Kidney glomerular epithelial cell (primary cell): ENCODE measurements around the gene CRX.
"Not testable (repeated sequence)": the region's sequence is repeated elsewhere in the genome, so short reads cannot be mapped to it uniquely, and the experiment has no call there.

Source experiments
- DNase-seq: peaks from one replicate; lab custom pipeline; 2025; lab: John Stamatoyannopoulos, UW

CRX gene

DNA sequence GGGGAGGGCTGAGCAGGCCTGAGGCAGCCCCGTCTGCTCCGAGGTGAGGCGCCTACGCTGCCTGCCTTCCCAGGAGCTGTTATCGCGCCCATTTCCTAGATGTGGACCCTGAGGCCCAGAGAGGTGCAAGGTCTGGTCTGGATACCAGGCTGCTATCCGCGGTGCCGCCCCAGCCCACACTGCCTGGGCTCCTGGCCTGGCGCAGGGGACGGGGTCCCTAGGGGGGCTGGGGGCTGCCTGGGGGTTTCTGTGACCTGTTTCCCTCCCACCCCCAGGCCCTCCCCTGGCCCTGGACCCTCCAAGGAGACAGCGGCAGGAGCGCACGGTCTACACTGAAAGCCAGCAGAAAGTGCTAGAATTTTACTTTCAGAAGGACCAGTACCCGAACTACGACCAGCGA lies 38.1 kb downstream of the CRX start:
- DNase-seq: not testable (repeated sequence)

DNA sequence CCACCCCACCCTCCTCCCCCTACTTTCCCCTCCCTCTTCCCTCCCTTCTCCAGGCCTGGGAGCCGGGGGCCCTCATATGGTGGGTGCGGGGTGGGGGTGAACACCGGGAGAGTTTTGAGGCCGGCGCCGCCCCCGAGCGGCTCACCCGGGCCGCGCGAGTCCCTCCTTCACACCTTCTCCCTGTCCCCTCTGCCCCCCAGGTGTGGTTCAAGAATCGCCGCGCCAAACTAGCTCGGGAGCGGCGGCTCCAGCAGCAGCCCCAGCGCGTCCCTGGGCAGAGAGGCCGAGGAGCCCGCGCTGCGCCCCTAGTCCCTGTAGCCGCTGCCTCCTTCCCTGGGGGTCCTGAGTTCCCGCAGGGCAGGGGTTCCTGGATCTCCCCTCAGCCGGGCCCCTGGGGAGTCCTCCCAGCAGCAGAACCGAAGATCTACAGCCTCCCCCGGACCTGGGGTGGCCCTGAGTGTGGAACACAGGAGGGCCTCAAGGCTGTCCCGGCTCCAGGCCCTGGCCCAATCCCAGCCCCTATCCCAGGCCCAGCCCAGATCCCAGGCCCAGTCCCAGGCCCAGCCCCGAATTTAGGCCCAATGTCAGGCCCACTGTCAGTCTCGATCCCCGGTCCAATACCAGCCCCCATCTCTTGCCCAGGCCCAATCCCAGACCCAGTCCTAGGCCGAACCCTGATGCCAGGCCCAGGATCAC lies 39.0 kb downstream of the CRX start:
- no peak for DNase-seq

DNA sequence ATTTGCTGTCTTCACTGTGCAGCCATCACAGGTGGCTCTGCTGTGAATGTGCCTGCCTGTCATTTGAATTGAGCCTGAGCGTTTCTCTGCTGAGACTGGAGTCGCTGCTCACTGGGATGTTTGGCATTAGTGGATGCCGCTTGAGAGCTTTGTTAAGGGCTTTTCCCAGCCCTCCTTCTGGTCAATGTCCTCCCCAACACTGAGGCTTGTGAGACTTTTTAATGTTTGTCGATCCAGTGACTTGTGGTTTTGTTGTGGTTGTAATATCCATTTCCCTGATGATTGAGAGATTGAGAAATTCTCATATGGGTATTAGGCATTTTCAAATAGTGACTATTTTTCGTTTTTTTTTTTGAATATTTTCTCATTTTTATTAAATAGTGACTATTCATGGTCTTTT lies 39.9 kb downstream of the CRX start:
- no peak for DNase-seq

DNA sequence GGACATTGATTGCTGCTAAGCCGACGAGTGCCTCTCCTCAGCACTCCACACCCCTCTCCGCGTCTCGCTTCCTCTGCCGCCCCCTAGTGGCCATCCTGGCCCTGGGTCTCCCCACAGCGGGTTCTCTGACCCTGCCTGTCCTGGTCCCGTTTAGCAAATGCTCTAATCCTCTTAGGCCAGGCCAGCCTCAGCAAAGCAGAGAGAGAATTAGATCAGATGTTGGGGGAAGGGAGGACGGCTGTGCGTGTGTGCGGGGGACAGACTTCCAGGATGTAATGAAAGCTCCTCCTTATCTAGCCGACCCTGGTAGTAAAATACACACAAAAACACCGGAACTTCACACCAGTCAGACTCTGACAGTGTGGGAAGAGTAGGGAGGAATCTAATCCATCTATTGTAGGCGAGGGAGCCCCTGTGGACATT lies 41.8 kb downstream of the CRX start:
- DNase-seq: peak; percentile 55

DNA sequence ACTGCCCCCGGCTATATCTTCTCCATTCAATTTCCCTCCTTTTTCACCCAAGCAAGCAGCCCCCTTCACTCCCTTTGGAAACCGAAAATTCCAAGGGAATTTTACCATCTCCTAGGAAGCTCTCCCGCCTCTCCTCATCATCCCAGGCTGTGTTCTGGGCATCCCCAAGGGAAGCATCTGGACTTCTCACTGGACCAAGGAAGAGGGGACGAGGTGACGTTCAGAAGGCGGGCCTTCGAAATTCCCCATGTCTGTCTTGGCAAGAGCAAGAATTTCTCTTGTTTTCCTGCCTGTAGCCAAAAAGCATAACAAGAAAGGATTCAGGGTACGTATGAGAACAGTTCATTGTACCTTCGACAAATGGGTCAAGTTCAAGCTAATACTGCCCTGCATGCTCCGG lies 43.4 kb downstream of the CRX start:
- no peak for DNase-seq

DNA sequence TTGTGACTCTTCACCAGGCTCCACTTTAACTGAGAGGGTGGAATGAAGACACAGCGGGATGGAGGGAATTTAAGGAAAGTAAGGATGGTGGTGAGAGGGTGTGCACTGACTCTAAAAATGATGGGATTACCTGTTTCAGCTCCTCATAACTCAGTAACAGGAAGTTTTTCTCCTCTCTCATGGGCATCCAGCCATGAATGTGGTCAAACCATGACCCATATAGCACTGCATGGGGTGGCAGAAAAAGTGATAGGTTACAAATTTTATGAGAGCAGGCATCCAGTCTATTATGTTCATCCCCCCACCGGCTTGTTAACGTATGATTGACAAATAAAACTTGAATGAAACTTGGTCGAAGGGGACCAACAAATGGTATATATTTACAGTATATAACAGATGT lies 57.2 kb downstream of the CRX start:
- no peak for DNase-seq

DNA sequence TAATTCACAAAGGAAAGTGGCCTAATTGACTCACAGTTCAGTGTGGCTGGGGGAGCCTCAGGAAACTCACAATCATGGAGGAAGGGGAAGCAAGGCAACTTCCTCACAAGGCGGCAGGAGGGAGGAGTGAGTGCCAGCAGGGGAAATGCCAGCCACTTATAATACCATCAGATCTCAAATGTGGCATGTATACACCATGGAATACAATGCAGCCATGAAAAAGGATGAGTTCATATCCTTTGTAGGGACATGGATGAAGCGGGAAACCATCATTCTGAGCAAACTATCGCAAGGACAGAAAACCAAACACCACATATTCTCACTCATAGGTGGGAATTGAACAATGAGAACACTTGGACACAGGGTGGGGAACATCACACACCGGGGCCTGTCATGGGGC lies 57.6 kb downstream of the CRX start:
- not testable (repeated sequence) for DNase-seq

DNA sequence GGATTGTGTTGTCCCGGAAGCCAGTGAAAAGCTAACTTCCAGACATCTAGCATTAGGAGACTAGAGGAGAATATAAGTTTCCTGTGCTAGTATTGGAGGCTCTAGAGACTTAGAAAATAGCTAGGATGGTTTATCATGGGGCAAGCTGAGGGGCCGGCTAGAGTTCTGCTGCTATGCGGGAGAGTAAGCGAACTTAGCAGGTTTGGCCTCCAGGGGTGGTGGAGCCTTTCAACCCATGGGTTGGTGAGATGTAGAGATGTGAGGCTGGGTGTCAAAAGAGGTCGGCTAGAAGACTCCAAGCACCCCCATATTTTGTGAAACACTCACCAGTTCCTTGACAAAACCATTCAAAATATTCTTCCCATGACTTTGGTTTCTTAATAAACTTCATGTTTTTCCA lies 60.0 kb downstream of the CRX start:
- DNase-seq: no peak

DNA sequence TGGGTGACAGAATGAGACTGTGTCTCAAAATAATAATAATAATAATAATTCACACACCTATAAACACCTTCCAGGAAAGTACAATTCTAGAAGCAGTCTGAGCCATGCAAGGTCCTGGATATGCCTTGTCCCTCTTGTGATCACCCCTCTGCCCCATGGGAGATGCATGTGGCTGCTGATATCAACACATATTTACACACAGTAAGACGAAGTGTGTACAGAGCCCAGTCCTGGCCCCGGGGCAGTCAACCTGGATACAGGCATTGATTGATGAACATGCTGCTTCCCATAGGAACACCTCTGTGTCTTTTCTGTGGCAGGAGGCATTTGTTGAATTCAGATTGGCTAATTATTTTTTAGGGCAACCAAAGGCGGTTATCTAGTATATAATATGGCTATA lies 61.2 kb downstream of the CRX start:
- DNase-seq: no peak

DNA sequence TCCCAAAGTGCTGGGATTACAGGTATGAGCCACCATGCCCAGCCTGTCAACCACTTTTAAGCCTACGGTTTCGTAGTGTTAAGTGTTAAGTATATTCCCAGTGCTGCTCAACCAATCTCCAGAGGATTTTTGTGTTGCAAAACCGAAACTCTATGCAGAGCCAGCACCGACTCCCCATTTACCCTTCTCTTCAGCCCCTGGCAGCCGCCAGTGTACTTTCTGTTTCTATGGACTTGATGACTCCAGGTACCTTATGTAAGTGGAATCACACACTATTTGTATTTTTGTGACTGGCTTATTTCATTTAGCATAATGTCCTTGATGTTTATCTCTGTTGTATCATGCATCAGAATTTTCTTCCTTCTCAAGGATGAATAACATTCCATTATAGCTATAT lies 63.3 kb downstream of the CRX start:
- no peak for DNase-seq

DNA sequence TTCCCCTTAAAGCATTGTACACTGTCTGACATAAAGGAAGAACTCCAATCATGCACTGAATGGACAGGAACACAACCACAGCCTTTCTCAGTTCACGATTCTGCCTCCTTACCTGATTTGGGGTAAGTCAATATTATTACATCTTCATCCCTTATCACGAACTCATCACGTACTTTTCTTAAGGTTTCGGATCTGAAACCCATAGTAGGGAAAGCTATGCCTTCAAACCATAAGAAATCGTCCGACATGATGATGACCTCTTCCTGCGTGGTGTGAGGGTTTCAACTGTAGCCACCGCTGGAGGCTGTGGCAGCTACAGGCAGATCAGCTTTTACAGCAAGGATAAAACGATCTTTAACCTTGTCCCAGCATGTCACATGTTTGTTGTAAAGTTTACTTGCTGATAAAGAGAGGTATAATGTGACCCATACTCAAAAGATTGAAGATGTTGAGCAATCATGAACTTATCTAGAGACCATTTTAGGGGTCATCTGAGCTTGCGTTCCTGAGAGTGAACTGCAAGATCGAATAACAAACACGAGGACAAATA lies 64.3 kb downstream of the CRX start, which contains the start of gene SULT2A1:
SULT2A1 (minus strand) TSS at position 306 of the 550 bp plus-strand sequence; CDS start at position 248, 58 bp downstream.
- no peak for DNase-seq

DNA sequence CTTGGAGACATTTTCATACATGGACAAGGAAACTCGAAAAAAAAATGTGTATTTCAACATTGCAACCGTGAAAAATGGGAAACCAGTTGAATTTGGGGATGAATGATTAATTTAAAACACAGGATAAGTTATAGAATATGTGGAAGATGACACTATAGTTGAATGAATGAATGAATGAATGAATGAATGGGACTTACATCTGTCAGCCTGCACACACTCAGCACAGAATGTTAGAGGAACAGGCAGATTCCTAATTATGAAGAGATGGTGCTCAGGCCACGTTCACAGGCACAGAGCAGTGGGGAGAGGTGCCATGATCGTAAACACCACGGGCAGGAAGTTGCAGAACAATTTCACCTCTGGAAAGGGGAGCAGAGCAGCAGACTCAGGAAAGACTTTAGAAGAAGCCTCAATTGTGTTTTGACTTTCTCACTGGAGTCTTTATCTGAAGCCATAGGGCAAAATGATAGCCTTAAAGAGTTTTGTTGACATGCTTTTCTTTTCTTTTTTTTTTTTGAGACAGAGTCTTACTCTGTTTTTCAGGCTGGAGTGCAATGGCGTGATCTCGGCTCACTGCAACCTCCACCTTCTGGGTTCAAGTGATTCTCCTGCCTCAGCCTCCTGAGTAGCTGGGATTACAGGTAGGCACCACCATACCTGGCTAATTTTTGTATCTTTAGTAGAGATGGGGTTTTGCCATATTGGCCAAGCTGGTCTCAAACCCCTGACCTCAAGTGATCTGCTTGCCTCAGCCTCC lies 69.3 kb downstream of the CRX start:
- DNase-seq: no peak

DNA sequence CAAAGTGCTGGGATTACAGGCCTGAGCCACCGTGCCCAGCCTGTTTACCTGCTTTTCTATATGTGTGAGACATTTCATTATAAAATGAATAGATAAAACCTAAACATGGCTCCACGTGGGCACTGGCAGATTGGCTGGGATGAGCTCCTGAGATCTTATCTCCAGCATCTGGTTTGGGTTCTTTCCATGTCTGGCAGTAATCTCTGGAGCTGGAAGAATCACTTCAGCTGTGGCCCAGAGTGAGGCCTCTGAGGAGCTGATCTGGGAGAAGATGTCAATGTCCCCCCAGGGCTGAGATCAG lies 69.8 kb downstream of the CRX start:
- no peak for DNase-seq

DNA sequence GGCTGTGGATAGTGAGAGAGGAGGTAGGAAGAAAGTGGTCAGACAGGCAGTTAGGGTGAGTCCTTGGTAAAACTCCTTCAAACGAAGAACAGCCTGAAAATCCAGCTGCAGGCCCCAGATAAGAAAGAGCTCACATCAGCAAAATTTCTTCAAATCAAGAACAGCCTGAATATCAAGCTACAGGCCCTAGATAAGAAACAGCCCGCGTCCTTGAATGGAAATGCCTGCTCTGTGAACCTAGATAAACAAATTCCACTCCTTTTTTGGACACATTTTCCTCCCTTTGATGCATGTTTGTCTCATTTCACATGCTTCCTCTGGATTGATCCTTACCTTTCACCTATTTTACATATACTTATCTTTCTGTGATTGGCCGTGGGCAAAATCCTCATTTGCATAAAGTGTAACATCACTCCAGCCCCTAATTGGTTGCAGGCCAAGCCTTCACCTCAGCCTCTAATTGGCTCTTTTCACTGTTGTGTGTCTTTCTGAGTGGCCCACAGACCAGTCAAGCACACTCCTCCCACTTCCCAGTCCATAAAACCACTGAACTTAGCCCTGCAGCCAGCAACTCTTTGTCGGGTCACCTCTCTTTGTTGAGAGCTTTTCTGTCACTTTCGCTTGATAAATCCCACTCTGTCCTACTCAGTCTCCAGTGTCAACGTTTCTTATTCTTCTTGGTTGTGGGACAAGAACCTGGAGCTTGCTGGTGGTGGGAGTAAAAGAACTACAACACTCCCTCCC lies 70.4 kb downstream of the CRX start:
- DNase-seq: no peak
